MV-4-11 (cell line): ENCODE measurements around the gene PLXNB3.
"Not testable (repeated sequence)": the region's sequence is repeated elsewhere in the genome, so short reads cannot be mapped to it uniquely, and the experiment has no call there.

Experiments used
- DNase-seq: peaks from one replicate; lab custom pipeline; 2025; lab: John Stamatoyannopoulos, UW

Gene PLXNB3

GRCh38 chrX:153814591-153815315 is 50.7 kb downstream of the PLXNB3 start:
- peak; percentile 22 for DNase-seq

DNA sequence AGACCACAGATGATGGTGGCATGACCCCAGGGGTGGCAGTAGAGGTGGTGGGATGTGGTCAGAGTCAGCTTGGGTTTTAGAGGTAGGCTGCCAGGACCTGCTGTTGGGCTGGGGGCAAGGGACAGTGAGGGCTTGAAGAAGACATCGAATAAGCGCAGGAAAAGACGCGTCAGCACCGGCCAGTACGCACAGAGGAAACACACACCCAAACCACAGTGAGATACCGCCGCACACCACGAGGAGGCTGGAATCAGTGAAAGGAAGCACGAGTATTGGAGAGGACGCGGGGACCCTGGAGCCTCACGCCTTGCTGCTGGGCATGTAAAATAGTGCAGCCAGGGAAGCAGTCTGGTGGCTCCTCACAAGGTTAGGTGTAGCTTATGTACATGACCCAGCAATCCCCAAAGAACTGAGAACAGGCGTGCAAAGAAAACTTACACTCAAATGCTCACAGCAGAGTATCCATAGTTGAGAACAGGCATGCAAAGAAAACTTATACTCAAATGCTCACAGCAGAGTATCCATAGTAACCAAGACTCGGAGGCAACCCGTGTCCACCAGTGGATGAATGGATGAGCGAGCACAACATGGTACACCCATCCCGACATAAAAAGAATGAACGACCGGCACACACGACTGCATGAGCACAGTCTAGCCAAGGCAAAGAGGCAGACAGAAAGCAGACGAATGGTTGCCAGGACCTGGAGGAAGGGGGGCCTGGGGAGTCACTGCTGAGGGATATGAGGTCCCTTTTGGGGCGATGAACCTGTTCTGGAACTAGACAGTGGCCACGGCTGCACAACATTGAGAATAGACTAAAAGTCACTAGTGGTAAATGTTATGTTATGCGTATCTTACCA is 53.0 kb downstream of the PLXNB3 start:
- DNase-seq, result peak; percentile 1

DNA sequence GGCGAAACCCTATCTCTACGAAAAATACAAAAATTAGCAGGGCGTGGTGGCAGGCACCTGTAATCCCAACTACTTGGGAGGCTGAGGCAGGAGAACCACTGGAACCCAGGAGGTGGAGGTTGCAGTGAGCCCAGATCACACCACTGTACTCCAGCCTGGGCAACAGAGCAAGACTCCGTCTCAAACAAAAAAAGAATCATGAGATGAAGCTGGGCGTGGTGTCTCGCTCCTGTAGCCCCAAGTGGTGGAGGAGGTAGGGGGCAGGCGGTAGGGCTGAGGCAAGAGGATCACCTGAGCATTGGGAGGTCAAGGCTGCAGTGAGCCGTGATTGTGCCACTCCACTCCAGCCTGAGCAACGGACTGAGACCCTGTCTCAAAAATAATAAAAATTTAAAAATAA is 54.0 kb downstream of the PLXNB3 start:
- not testable (repeated sequence) for DNase-seq

GRCh38 chrX:153818571-153819383 is 54.7 kb downstream of the PLXNB3 start:
- DNase-seq, result peak; percentile 1

GRCh38 chrX:153819384-153820040 is 55.5 kb downstream of the PLXNB3 start:
- no peak for DNase-seq

GRCh38 chrX:153820601-153821000 is 56.6 kb downstream of the PLXNB3 start:
- DNase-seq, result no peak

DNA sequence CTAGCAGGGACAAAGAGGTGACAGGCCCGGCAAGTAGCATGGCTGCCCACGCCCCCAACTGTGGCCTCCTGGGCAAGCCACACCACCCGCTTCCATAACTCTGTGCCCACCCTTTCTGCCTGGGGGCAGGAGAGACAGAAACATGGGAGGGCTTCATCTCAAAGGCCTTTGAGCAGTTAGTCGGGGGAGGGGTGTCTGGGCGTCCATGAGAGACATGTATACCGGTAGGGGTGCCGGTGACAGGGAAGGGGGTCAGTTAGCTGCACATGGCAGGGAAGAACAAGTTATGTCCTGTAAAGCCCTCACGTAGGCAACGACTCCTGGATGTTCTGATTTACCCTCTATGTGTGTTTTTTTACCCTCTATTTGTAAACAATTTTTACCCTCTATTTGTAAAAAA is 57.0 kb downstream of the PLXNB3 start:
- no peak for DNase-seq

GRCh38 chrX:153824348-153824747 is 60.3 kb downstream of the PLXNB3 start:
- DNase-seq, result no peak

- no peak for DNase-seq
These were observed 61.0 kb downstream of the PLXNB3 start for GRCh38 chrX:153825042-153825441.
